HG02763 (cell line): ENCODE measurements around the gene DZIP1L.

Experiments
- ATAC-seq: cut with Tn5 transposase; IDR thresholded peaks from one replicate; pipeline ENCODE4 v1.9.1; 2021; ENCODE audit warnings: mild to moderate bottlenecking, moderate library complexity; ENCODE audit not compliant: unreplicated experiment

Gene DZIP1L

GRCh38 chr3:138042043-138042442 is 73.4 kb downstream of the DZIP1L start:
- no peak for ATAC-seq

- no peak for ATAC-seq
Observed at GRCh38 chr3:138038725-138039462, 76.5 kb downstream of the DZIP1L start.

- ATAC-seq, result no peak
Observed at GRCh38 chr3:138036572-138036971, 78.8 kb downstream of the DZIP1L start.

GRCh38 chr3:138034918-138035317 is 80.5 kb downstream of the DZIP1L start:
- no peak for ATAC-seq

GRCh38 chr3:138033202-138033691 is 82.2 kb downstream of the DZIP1L start:
- ATAC-seq, result no peak

- ATAC-seq, result peak; percentile 38
Observed at GRCh38 chr3:138032567-138032966, 82.8 kb downstream of the DZIP1L start.

GRCh38 chr3:138031536-138031935 is 83.9 kb downstream of the DZIP1L start:
- no peak for ATAC-seq

- ATAC-seq, result no peak
Observed at GRCh38 chr3:138030734-138031280, 84.6 kb downstream of the DZIP1L start.

GRCh38 chr3:138027821-138028220 is 87.6 kb downstream of the DZIP1L start:
- ATAC-seq, result no peak

- no peak for ATAC-seq
Observed at GRCh38 chr3:138025553-138025952, 89.9 kb downstream of the DZIP1L start.

- ATAC-seq, result no peak
Observed at GRCh38 chr3:138023754-138024153, 91.7 kb downstream of the DZIP1L start.

- ATAC-seq, result no peak
Observed at GRCh38 chr3:138019281-138020069, 95.9 kb downstream of the DZIP1L start.

GRCh38 chr3:138016065-138016464 is 99.3 kb downstream of the DZIP1L start:
- no peak for ATAC-seq

- no peak for ATAC-seq
Observed at GRCh38 chr3:138012526-138012925, 102.9 kb downstream of the DZIP1L start.
